ACHN (cell line): ENCODE data around the gene TMEM248.
"Not testable (repeated sequence)": the region's sequence is repeated elsewhere in the genome, so short reads cannot be mapped to it uniquely, and the experiment has no call there.

Source experiments
- DNase-seq: peaks from one replicate; pipeline ENCODE4 v3.0.0-alpha.2; 2015
- in situ Hi-C: cut with HindIII; loops from 2 replicates; pipeline ENCODE4 v1.10.0; 2017; ENCODE audit warnings: low sequenced_read_pairs, low pct_ligation_motif_present, low pct_unique_long_range_greater_than_20kb

TMEM248 gene

GRCh38 chr7:66920769-66921395 is at the start of gene TMEM248:
TSS of gene TMEM248 (plus strand) at chr7:66921225. CDS start at chr7:66941866, 20,641 bp downstream.
- in situ Hi-C loops = no loop called here
- peak; percentile 91 for DNase-seq

GRCh38 chr7:66873476-66873875 is 47.5 kb upstream of the TMEM248 start:
- in situ Hi-C loops = no loop called here
- DNase-seq = no peak

GRCh38 chr7:66877577-66878300 is 43.3 kb upstream of the TMEM248 start:
- no peak for DNase-seq
- in situ Hi-C loops = no loop called here

- DNase-seq, in situ Hi-C loops: not testable (repeated sequence)
Observed at GRCh38 chr7:66878301-66878685, 42.7 kb upstream of the TMEM248 start.

- no peak for DNase-seq
- in situ Hi-C loops = no loop called here
Observed at GRCh38 chr7:66880053-66880452, 41.0 kb upstream of the TMEM248 start.

GRCh38 chr7:66880577-66880976 is 40.4 kb upstream of the TMEM248 start:
- in situ Hi-C loops, DNase-seq: not testable (repeated sequence)

GRCh38 chr7:66883716-66884115 is 37.3 kb upstream of the TMEM248 start:
- in situ Hi-C loops = no loop called here
- peak; percentile 42 for DNase-seq

- DNase-seq, in situ Hi-C loops: not testable (repeated sequence)
Observed at GRCh38 chr7:66884556-66884955, 36.5 kb upstream of the TMEM248 start.

- no peak for DNase-seq
- in situ Hi-C loops = no loop called here
Observed at GRCh38 chr7:66886152-66886551, 34.9 kb upstream of the TMEM248 start.

- DNase-seq, in situ Hi-C loops: not testable (repeated sequence)
Observed at GRCh38 chr7:66888223-66888622, 32.8 kb upstream of the TMEM248 start.

GRCh38 chr7:66894463-66895080 is 26.5 kb upstream of the TMEM248 start:
- in situ Hi-C loops = no loop called here
- DNase-seq = peak; percentile 55

GRCh38 chr7:66896441-66896840 is 24.6 kb upstream of the TMEM248 start:
- DNase-seq = no peak
- in situ Hi-C loops = no loop called here

GRCh38 chr7:66899552-66900280 is 21.3 kb upstream of the TMEM248 start:
- DNase-seq = no peak
- in situ Hi-C loops = no loop called here

- no peak for DNase-seq
- in situ Hi-C loops = no loop called here
Observed at GRCh38 chr7:66901941-66902843, 18.8 kb upstream of the TMEM248 start.

GRCh38 chr7:66902844-66903180 is 18.2 kb upstream of the TMEM248 start:
- no peak for DNase-seq
- in situ Hi-C loops = no loop called here

- no peak for DNase-seq
- in situ Hi-C loops = no loop called here
Observed at GRCh38 chr7:66903360-66904062, 17.5 kb upstream of the TMEM248 start.

GRCh38 chr7:66904063-66904593 is 16.9 kb upstream of the TMEM248 start:
- in situ Hi-C loops = no loop called here
- no peak for DNase-seq
